GM21528 (cell line): ENCODE results near the gene UBA52.
"Not testable (repeated sequence)": the region's sequence is repeated elsewhere in the genome, so short reads cannot be mapped to it uniquely, and the experiment has no call there.

Experiments
- ATAC-seq: cut with Tn5 transposase; IDR thresholded peaks from one replicate; pipeline ENCODE4 v1.9.1; 2021; ENCODE audit warnings: mild to moderate bottlenecking, moderate library complexity; ENCODE audit not compliant: unreplicated experiment, low FRiP score

Gene UBA52

GRCh38 chr19:18571564-18572344 is at the start of gene UBA52:
Gene UBA52, plus strand, starts transcription at chr19:18571857. Its CDS starts 1,444 bp downstream, at chr19:18573301.
- ATAC-seq: peak; percentile 83

DNA sequence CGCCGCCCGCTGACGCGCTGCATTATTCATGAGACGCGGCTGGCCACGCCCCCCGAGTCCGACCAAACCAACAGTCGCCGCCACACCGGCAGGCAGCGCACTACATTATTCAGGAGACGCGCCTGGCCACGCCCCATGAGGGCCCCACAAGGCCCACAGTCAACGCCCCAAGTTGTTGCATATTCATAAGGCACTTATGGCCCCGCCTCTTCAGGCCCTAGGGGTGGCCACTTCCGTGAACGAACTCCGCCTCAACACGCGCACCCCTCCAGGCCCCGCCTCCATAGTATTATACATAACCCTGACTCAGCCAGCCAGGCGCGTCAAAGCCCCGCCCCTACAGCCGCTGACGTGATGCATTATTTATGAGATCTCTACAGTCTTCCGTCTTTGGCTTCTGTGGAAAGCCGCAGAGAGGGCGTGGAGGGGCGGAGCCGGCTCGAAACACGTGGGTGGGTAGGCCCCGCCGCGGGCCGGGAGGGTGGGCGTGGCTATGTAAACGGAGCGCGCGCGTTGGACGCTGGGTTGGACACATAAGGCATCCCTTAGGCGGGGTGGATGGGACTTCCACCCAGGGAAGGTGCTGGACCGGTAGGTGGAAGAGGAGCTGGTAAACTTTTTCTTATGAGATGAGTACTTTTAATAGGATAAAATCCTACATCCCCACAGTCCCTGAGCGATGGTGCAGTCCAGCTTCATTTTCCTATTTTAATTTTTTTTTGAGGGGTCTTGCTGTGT is 49.4 kb upstream of the UBA52 start:
- ATAC-seq: peak; percentile 83

DNA sequence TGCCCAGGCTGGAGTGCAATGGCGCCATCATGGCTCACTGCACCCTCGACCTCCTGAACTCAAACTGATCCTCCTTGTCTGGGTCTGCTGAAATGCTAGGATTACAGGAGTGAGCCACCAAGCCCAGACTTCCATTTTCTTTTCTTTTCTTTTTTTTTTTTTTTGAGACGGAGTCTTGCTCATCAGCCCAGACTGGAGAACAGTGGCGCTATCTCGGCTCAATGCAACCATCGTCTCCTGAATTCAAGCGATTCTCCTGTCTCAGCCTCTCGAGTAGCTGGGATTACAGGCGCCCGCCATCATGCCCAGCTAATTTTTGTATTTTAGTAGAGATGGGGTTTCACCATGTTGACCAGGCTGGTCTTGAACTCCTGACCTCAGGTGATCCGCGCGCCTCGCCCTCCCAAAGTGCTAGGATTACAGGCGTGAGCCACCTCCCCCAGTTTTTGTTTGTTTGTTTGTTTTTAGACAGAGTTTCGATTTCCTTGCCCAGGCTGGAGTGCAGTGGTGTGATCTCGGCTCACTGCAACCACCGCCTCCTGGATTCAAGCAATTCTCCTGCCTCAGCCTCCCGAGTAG is 48.7 kb upstream of the UBA52 start:
- not testable (repeated sequence) for ATAC-seq

DNA sequence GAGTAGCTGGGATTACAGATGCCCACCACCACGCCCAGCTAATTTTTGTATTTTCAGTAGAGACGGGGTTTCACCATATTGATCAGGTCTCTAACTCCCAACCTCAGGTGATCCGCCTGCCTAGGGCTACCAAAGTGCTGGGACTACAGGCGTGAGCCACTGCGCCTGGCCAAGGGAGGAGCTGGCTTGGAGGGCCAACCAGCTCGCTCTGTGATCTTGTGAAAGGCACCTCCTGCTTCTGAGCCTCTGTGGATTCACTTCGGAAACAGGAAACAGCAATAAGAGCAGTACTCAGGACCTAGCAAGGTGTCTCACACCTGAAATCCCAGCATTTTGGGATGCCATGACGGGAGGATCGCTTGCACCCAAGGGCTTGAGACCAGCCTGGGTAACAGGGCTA is 47.8 kb upstream of the UBA52 start:
- ATAC-seq: no peak

- ATAC-seq: no peak
Measured at GRCh38 chr19:18526316-18526715, 45.3 kb upstream of the UBA52 start.

DNA sequence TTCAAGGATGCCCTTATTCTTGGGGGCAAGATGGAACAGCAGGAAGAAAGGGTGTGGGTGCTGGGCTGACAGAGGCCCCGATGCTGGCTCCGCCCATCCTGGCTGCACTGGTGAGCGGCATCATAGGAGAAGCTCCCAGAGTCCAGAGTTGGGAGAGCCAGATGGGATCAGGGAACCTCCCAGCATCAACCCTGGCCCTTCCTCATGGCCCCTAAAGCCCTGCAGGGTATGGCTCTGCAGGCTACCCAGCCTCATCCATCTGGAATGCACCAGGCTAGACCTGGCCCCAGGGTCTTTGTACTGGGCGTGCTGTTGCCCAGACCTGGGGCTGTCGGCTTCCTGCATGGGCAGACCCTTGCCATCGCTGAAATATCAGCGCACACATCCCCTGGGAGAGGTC is 41.9 kb upstream of the UBA52 start:
- no peak for ATAC-seq

DNA sequence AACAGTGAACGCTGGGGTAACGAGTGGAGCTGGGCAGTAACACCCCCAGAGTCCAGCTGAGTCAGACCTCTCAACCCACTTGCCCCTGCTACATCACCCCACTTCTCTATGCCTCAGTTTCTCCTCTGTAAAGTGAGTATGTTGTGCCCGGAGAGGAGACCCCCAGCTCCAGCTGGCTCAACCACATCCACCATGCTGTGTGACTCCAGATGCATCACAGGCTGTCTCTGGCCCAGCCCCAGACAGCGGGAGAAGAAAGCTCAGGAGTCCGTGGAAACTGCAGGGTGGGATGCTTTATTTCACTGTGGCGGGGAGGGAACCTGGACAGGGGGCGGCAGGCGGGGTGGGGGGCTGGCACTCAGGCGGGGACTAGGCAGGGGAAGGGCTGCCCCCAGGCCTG is 40.2 kb upstream of the UBA52 start:
- no peak for ATAC-seq

- no peak for ATAC-seq
Measured at GRCh38 chr19:18532168-18532890, 39.3 kb upstream of the UBA52 start.

DNA sequence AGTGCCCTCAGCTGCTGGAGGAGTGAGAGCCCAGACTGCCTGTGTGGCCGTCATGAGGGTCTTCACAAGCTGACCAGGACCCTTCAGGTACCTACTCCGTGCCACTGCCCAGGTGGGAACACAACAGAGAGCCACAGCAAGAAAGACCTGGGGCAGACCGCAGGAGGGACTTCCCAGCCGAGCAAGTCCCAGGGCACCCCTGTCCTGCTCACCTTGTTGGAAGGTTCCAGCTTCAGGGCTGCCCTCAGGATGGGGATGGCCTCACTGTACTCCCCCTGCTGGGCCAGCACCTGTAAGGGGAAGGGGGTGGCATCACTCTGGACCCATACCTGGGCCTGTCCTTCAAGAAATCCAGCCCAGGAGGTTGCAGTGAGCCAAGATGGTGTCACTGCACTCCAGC is 38.6 kb upstream of the UBA52 start:
- no peak for ATAC-seq

GRCh38 chr19:18536475-18536874 is 35.2 kb upstream of the UBA52 start:
- no peak for ATAC-seq

- ATAC-seq: no peak
Measured at GRCh38 chr19:18537431-18537830, 34.2 kb upstream of the UBA52 start.

DNA sequence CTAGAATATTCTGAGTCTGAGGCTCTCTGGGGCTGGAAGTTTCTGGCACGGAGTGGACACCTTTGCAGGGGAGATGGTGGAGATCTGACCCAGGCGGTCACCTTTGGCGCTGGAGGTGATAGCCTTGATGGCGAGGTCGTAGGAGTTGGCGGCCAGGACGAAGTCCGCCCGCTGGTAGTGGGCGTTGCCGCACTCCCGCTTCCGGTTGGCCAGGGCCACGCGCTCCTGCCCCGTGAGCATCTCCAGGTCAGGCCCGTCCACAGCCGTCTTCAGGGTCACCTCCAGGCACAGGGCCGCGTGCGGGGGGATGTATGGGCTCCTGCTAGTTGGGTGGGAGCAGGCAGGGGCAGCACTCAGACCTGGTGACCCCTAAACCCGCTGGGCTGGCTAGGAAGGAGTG is 33.5 kb upstream of the UBA52 start:
- no peak for ATAC-seq

GRCh38 chr19:18539372-18539771 is 32.3 kb upstream of the UBA52 start:
- ATAC-seq: no peak

DNA sequence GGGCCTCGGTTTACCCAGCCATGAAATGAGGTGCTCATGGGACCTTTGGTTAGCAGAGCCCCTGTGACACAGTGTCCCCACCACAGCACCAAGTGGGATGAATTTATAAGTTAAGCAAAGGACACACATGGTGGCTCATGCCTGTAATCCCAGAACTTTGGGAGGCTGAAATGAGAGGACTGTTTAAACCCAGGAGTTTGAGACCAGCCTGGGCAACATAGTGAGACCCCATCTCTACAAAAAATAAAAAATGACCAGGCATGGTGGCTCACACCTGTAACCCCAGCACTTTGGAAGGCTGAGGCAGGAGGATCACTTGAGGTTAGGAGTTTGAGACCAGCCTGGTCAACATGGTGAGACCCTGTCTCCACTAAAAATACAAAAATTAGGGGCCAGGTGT is 31.5 kb upstream of the UBA52 start:
- not testable (repeated sequence) for ATAC-seq

GRCh38 chr19:18541258-18541991 is 30.2 kb upstream of the UBA52 start:
- ATAC-seq: no peak

- no peak for ATAC-seq
Measured at GRCh38 chr19:18541992-18542940, 29.4 kb upstream of the UBA52 start.

DNA sequence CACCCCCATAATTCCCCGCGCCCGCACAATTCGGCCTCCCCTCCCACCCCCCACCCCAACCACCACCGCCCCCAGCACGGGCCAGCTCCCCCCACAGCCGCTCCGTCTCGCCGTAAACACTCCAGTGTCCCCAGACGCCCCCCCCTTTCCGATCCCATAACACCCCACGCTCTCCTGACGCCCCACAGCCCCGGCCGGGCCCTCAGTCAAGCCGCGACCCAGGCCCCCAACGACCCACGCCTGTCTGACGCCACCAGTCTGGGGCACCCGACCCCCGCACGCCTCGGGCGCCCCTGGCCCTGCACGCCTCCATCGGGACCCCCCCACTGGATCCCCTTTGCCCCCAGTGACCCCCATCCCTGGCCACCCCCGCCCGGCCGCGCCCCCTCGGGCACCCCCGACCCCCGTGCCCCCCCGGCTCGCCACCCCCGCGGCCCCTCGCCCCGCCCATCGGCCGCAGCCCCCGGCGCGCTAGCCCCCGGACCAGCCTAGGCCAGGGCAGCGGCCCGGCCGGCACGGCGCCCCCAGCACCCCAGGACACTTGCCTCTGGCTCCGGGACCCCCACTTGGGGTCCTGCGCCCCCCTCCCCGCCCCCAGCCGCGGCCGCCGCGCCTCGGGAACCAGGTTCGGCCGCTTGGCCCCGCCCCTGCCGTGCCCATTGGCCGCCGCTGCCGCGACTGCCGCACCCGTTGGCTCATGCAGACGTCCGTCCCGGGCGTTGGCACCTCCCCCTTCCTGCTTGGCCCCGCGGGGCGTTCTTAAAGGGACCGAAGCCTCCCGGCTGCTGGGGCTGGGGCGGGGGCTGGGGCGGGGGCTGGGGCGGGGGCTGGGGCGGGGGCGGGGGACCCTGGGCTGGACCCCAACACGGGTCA is 28.5 kb upstream of the UBA52 start, which contains the start of gene FKBP8:
TSS of gene FKBP8 (minus strand) at position 633 of the 873 bp plus-strand sequence. CDS start 1,603 bp downstream, outside the sequence.
- ATAC-seq: peak; percentile 84
